A549 (cell line): Measurements from ENCODE around the gene SCT. TPM values are rescaled to one million over a fixed set of nuclear protein-coding genes. Genes with fewer than 3 reads are reported as not detected.

Experiments
- ATAC-seq, 2 experiments: fragments of 200-7000 bp in 1 of 2; fragments of >200 bp in 1 of 2; cut with Nextera tagmentation in 1 of 2; cut with Tn5 transposase in 1 of 2; 3 replicates each; pipeline versions ENCODE4 v1.8.0 to v1.9.1; 2018 to 2020; ENCODE audit warnings: mild to moderate bottlenecking in 1 of 2, moderate library complexity in 1 of 2
- CTCF ChIA-PET: fragments of 300-600 bp; sonication (Branson Sonifier 250); formaldehyde crosslinking; extraction: SDS; loops from one replicate; lab custom pipeline; 2021; ENCODE audit warnings: antibody characterized with exemption, inconsistent platforms; lab: Yijun Ruan, JAX
- POLR2A ChIA-PET: fragments of 350-600 bp; formaldehyde crosslinking; extraction: SDS; loops from one replicate; lab custom pipeline; 2021; ENCODE audit warnings: antibody characterized with exemption, inconsistent platforms; lab: Yijun Ruan, JAX
- DNase-seq, 2 experiments: peaks; one replicate each; pipeline versions ENCODE4 v3.0.0 to v3.0.0-alpha.2; 2011 to 2016; ENCODE audit warnings: low read depth in 1 of 2, low spot score in 1 of 2
- FAIRE-seq: peaks from 2 replicates; lab custom pipeline; 2011; peaks lifted over from hg19 to GRCh38; lab: Jason Lieb, UNC
- H3K27ac ChIP-seq, 2 experiments: fragments of >200 bp; sonication (Bioruptor Twin); formaldehyde crosslinking; 3 replicates each; pipeline ENCODE4 v1.5.1; 2016 to 2017
- H3K4me1 ChIP-seq: fragments of >200 bp; sonication (Bioruptor Twin); formaldehyde crosslinking; 3 replicates; pipeline ENCODE4 v1.6.1; 2016
- H3K4me2 ChIP-seq: fragments of >200 bp; sonication (Bioruptor Twin); formaldehyde crosslinking; 3 replicates; pipeline ENCODE4 v1.6.1; 2016
- H3K4me3 ChIP-seq: fragments of >200 bp; sonication (Bioruptor Twin); formaldehyde crosslinking; 3 replicates; pipeline ENCODE4 v1.5.1; 2016
- H3K9me3 ChIP-seq: fragments of >200 bp; sonication (Bioruptor Twin); formaldehyde crosslinking; 3 replicates; pipeline ENCODE4 v1.6.1; 2016
- ATOH8 ChIP-seq: fragments of 250-450 bp; sonication (Bioruptor Pico); IDR thresholded peaks from 2 replicates; pipeline ENCODE4 v1.5.0; 2020; ENCODE audit warnings: low read depth, mild to moderate bottlenecking, moderate library complexity
- CEBPB ChIP-seq, 2 experiments: fragments of >200 bp in 1 of 2; sonication (Bioruptor Twin) in 1 of 2; formaldehyde crosslinking in 1 of 2; IDR thresholded peaks; 2 replicates each; pipeline ENCODE4 v1.6.1; 2012 to 2016
- CTCF ChIP-seq: fragments of >200 bp; sonication (Bioruptor Twin); formaldehyde crosslinking; IDR thresholded peaks from 3 replicates; pipeline ENCODE4 v1.5.1; 2016
- ELK1 ChIP-seq: fragments of 150-350 bp; IDR thresholded peaks from 2 replicates; pipeline ENCODE4 v1.6.1; 2014; ENCODE audit warnings: low read depth, mild to moderate bottlenecking, low read length
- EP300 ChIP-seq, 2 experiments: fragments of >200 bp; sonication (Bioruptor Twin); formaldehyde crosslinking; IDR thresholded peaks; 2 replicates in 1 of 2; 3 replicates in 1 of 2; pipeline ENCODE4 v1.6.1; 2016 to 2017
- FOXS1 ChIP-seq: fragments of 250-450 bp; sonication (Bioruptor Pico); IDR thresholded peaks from 2 replicates; pipeline ENCODE4 v1.5.0; 2020; ENCODE audit warnings: mild to moderate bottlenecking, moderate library complexity
- GATA3 ChIP-seq: IDR thresholded peaks from 2 replicates; pipeline ENCODE4 v1.6.1; 2012; ENCODE audit warnings: borderline replicate concordance
- HDAC2 ChIP-seq: fragments of 200-600 bp; sonication (generic); IDR thresholded peaks from 2 replicates; pipeline ENCODE4 v1.6.1; 2016
- HEYL ChIP-seq: fragments of 250-450 bp; sonication (Bioruptor Pico); IDR thresholded peaks from 2 replicates; pipeline ENCODE4 v1.8.0; 2021; ENCODE audit warnings: mild to moderate bottlenecking, moderate library complexity
- HOXA7 ChIP-seq: fragments of 250-450 bp; sonication (Bioruptor Pico); IDR thresholded peaks from 2 replicates; pipeline ENCODE4 v1.5.0; 2020; ENCODE audit warnings: mild to moderate bottlenecking, moderate library complexity
- HOXB13 ChIP-seq: fragments of 250-450 bp; sonication (Bioruptor Pico); IDR thresholded peaks from 2 replicates; pipeline ENCODE4 v1.5.0; 2020; ENCODE audit warnings: low read depth, mild to moderate bottlenecking, moderate library complexity
- NFE2L2 ChIP-seq: fragments of 150-350 bp; conservative IDR thresholded peaks from 2 replicates; pipeline ENCODE4 v1.6.1; 2014; ENCODE audit warnings: low read length
- NPAS2 ChIP-seq: fragments of 250-450 bp; sonication (Bioruptor Pico); IDR thresholded peaks from 2 replicates; pipeline ENCODE4 v1.8.0; 2022; ENCODE audit warnings: mild to moderate bottlenecking, moderate library complexity, borderline replicate concordance
- PHF8 ChIP-seq: fragments of 200-600 bp; sonication (generic); IDR thresholded peaks from 2 replicates; pipeline ENCODE4 v1.6.1; 2016; ENCODE audit warnings: low read depth, mild to moderate bottlenecking, antibody characterized with exemption, moderate library complexity, borderline replicate concordance
- RAD21 ChIP-seq, 2 experiments: fragments of >200 bp in 1 of 2; sonication (Bioruptor Twin) in 1 of 2; formaldehyde crosslinking in 1 of 2; IDR thresholded peaks in 1 of 2; conservative IDR thresholded peaks in 1 of 2; 2 replicates in 1 of 2; 3 replicates in 1 of 2; pipeline ENCODE4 v1.6.1; 2012 to 2018; ENCODE audit warnings: inconsistent platforms in 1 of 2
- RCOR1 ChIP-seq: fragments of 150-350 bp; IDR thresholded peaks from 2 replicates; pipeline ENCODE4 v1.6.1; 2014; ENCODE audit warnings: antibody characterized with exemption, low read length, low read depth
- SMC3 ChIP-seq: fragments of >200 bp; sonication (Bioruptor Twin); formaldehyde crosslinking; IDR thresholded peaks from 3 replicates; pipeline ENCODE4 v1.6.1; 2018; ENCODE audit warnings: inconsistent platforms
- TFCP2L1 ChIP-seq: fragments of 250-450 bp; sonication (Bioruptor Pico); IDR thresholded peaks from 2 replicates; pipeline ENCODE4 v1.5.0; 2021; ENCODE audit warnings: mild to moderate bottlenecking
- ZC3H11A ChIP-seq: fragments of 450-650 bp; IDR thresholded peaks from 2 replicates; pipeline ENCODE4 v1.6.1; 2014; ENCODE audit warnings: antibody characterized with exemption, mild to moderate bottlenecking
- ZFP36 ChIP-seq: fragments of 450-650 bp; IDR thresholded peaks from 2 replicates; pipeline ENCODE4 v1.6.1; 2014; ENCODE audit warnings: borderline replicate concordance; ENCODE audit not compliant: partially characterized antibody
- ZSCAN20 ChIP-seq: fragments of 250-450 bp; sonication (Bioruptor Pico); IDR thresholded peaks from 2 replicates; pipeline ENCODE4 v1.8.0; 2022; ENCODE audit warnings: mild to moderate bottlenecking, moderate library complexity
- WGBS: methylation state at CpG from one replicate; pipeline ENCODE4 v1.1.6; 2017; ENCODE audit errors: missing lambda C conversion rate; 5-methylcytosine and 5-hydroxymethylcytosine counted together
- polyA plus RNA-seq, 4 experiments: library from polyadenylated mRNA; depleted of rRNA in 3 of 4; stranded (reverse); fragments of >200 nt; fragmentation: RNase III in 1 of 4; extraction: RNeasy Plus Mini Kit Qiagen cat#74134 plus additional on column Dnase treatment in 1 of 4; gene quantifications; 2 replicates in 3 of 4; 3 replicates in 1 of 4; pipeline ENCODE4 v1.2.3, GENCODE V29; 2011 to 2017
- TF ChIP-seq, protein P1 (sequence below): fragments of >200 bp; sonication (Bioruptor Twin); formaldehyde crosslinking; IDR thresholded peaks from 2 replicates; pipeline ENCODE4 v1.6.1; 2016

SCT gene
- polyA plus RNA-seq, 2 of the 4 experiments (the other 2 are of a cell fraction) = not detected

DNA sequence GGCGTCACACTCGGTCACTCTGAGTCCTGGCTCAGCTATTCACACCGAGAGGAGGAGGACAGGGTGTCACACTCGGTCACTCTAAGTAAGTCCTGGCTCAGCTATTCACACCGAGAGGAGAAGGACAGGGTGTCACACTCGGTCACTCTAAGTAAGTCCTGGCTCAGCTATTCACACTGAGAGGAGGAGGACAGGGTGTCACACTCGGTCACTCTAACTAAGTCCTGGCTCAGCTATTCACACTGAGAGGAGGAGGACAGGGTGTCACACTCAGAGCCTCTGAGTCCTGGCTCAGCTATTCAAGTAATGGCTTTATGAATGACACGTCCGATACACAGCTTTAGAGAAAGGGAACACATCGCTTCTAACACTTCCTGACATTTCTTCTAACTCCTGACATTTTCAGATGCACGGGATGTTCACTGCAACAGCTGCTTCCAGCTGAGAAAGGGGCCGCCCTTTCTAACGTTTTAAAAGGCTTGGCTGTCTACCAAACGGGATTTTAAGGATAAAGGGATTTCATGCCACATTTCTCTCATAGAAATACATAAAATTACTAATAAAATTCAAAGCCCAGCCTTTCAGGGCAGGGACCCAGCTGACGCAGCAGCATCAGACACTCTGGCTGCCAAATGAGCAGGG is 38.2 kb upstream of the SCT start:
- 89% methylated on average over 11 of the region's 15 CpGs for WGBS
- TF ChIP-seq GATA3 (no peak), EP300 (IDR thresholded peaks at IDR 0.05) (no peak), HOXB13 (no peak), SMC3 (no peak), NFE2L2 (no peak), HDAC2 (no peak), CEBPB (IDR thresholded peaks at IDR 0.05) (no peak), ZC3H11A (no peak), CTCF (no peak), ELK1 (no peak), TFCP2L1 (CRISPR knock-in tag) (no peak)
- TF ChIP-seq, all 56 proteins: peak for 0
- H3K4me1 ChIP-seq = peaks cover 6% of the 10 kb centered on the region; the same call in 1 of the 3 replicates
- no peak for DNase-seq
- ATAC-seq = no peak
- CTCF ChIA-PET = interaction anchor here (0.8 to 1.6 kb wide), 4 partner anchors 9 to 62 kb away, joined by 3 to 6 read pairs (median 4); no protein-coding TSS in a partner anchor
- no peak overlapping the region for H3K4me3 ChIP-seq
- no peaks in the 10 kb centered on the region for H3K9me3 ChIP-seq
- no peak overlapping the region for H3K4me2 ChIP-seq
- POLR2A ChIA-PET = no interaction called here
- FAIRE-seq = no peak
- peak overlapping the region in 1 of 2 experiments; percentile 46; a peak in 1 of 6 replicates for H3K27ac ChIP-seq

- Histone ChIP-seq H3K4me3 (no peak overlapping the region), H3K4me2 (no peak overlapping the region), H3K4me1 (peaks cover 6% of the 10 kb centered on the region; the same call in 1 of the 3 replicates), H3K27ac (no peak overlapping the region), H3K9me3 (no peaks in the 10 kb centered on the region)
- peak; percentile 75 for TF ChIP-seq CTCF
- TF ChIP-seq HOXA7 (CRISPR knock-in tag) = no peak
- TF ChIP-seq RAD21 (conservative IDR thresholded peaks at IDR 0.05 in 1 of 2, IDR thresholded peaks at IDR 0.05 in 1 of 2) = peak; percentile 70 to 81
- no peak for TF ChIP-seq RCOR1
- no peak for TF ChIP-seq ATOH8
- no peak for TF ChIP-seq ZC3H11A
- no peak for TF ChIP-seq ZFP36
- TF ChIP-seq, protein P1, sequence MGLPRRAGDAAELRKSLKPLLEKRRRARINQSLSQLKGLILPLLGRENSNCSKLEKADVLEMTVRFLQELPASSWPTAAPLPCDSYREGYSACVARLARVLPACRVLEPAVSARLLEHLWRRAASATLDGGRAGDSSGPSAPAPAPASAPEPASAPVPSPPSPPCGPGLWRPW = no peak
- TF ChIP-seq SMC3 = peak; percentile 70
- no peak for TF ChIP-seq ZSCAN20 (CRISPR knock-in tag)
- no peak for TF ChIP-seq FOXS1 (CRISPR knock-in tag)
- TF ChIP-seq PHF8 = no peak
- TF ChIP-seq NPAS2 = no peak
- TF ChIP-seq HEYL (CRISPR knock-in tag) = no peak
- peak; percentile 70 to 96 for DNase-seq
- peak; percentile 92 to 94 for ATAC-seq
- CTCF ChIA-PET = interaction anchor here (0.7 to 4.2 kb wide), 16 partner anchors 8 to 123 kb away, joined by 3 to 39 read pairs (median 4); no protein-coding TSS in a partner anchor
- POLR2A ChIA-PET = no interaction called here
- no peak for FAIRE-seq
- WGBS = 53% methylated on average over 14 of the region's 15 CpGs
Observed at GRCh38 chr11:662689-663274, 35.8 kb upstream of the SCT start.
